ENCODE data around the gene ATP10B. TPM values are rescaled to one million over a fixed set of nuclear protein-coding genes. Genes with fewer than 3 reads are reported as not detected.

The ATP10B gene
- total RNA-seq, 1 donor = not detected

DNA sequence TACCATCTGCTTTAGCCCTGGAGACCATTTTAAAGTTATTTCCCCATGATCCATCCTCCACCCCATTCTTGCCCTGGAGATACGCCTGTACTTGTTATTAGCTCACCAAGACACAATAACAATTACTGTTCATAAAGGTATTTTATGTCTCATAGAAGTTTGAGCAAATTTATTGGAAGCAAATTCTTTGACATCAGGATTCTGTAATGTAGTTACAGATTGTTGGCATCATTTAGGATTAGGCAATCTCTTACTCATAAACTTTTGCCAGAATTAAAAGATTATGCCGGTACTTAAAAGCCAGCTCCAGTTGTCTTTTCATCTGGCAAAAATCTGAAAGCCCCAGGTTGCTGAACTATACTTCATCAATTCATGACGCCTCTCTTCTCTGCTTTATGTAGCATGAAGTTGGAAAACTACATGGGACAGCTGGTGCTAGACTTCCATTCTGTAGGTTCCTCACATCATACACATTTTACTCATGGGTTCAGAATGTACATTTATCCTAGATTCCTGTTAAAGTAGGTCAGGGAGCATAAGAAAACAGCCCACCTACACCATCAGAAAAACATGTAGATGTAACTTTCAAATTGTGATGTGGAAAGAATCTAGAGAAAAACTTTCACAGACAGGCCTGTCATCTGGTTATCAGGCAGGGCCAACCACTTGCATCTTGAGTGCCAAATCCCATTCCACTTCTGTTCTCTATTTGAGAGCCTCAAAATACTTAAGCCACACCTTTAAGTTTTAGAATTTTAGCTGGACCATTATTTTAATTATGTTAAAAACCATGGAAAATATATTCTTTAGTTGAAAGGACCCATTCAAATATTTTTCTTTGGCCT is 14.0 kb downstream of the ATP10B start:
- TF ChIP-seq, protein P1, sequence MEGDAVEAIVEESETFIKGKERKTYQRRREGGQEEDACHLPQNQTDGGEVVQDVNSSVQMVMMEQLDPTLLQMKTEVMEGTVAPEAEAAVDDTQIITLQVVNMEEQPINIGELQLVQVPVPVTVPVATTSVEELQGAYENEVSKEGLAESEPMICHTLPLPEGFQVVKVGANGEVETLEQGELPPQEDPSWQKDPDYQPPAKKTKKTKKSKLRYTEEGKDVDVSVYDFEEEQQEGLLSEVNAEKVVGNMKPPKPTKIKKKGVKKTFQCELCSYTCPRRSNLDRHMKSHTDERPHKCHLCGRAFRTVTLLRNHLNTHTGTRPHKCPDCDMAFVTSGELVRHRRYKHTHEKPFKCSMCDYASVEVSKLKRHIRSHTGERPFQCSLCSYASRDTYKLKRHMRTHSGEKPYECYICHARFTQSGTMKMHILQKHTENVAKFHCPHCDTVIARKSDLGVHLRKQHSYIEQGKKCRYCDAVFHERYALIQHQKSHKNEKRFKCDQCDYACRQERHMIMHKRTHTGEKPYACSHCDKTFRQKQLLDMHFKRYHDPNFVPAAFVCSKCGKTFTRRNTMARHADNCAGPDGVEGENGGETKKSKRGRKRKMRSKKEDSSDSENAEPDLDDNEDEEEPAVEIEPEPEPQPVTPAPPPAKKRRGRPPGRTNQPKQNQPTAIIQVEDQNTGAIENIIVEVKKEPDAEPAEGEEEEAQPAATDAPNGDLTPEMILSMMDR (IDR thresholded peaks at IDR 0.05; ENCODE audit: insufficient read depth, low read depth, low read length) = no peak
- H3K4me3 ChIP-seq (ENCODE audit: low read depth, low read length) = no peak overlapping the region
- no peak for DNase-seq (ENCODE audit: low read depth)

DNA sequence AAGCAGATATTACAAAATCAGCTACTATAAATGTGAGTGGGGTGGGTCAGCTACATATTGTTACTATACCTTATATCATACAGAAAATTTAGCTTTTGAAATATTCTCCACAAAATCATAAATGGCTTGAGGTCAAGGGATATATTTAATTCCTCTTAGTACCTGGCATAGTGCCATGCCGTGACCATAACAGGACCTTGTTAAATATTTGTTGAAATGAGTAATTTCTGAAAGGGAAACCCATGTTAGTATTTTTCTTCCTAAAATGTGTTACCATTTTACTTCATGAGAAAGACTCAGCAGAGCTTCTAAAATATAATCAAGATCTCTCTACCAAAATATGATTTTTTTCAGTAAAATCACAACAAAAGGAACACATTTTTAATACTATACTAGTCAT is 14.8 kb downstream of the ATP10B start:
- H3K4me3 ChIP-seq (ENCODE audit: low read depth, low read length) = no peak overlapping the region
- no peak for DNase-seq (ENCODE audit: low read depth)
- TF ChIP-seq, protein P1 (IDR thresholded peaks at IDR 0.05; ENCODE audit: insufficient read depth, low read depth, low read length) = no peak

DNA sequence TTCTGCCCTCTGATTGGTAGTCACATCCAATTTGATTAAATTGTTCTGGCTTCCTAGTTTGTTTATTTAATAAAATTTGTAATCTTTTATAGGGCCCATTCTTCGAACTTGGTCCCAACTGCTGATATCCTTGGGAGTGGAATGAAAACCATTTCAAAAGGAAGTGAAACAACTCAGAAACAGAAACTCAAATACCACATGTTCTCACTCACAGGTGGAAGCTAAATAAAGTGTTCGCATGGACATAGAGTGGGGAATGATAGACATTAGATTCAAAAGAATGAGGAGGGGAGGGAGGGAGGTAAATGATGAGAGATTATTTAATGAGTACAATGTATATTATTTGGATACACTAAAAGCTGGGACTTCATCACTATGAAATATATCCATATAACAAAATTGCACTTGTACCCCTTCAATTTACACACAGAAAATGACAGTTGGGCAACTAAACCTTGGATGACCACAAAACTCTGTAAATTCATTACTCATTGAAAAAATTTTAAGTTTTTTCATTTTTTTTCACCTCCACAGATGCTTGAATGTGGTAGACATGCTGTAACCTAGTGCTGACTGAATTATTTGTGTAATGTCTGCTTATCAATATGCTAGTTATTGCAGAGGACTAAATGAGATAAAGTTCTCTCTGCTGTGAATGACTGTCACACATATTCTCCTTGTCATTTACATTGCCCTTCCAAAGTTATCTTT is 16.0 kb downstream of the ATP10B start:
- no peak overlapping the region for H3K4me3 ChIP-seq (ENCODE audit: low read depth, low read length)
- TF ChIP-seq, protein P1 (IDR thresholded peaks at IDR 0.05; ENCODE audit: insufficient read depth, low read depth, low read length) = no peak
- DNase-seq (ENCODE audit: low read depth) = no peak

DNA sequence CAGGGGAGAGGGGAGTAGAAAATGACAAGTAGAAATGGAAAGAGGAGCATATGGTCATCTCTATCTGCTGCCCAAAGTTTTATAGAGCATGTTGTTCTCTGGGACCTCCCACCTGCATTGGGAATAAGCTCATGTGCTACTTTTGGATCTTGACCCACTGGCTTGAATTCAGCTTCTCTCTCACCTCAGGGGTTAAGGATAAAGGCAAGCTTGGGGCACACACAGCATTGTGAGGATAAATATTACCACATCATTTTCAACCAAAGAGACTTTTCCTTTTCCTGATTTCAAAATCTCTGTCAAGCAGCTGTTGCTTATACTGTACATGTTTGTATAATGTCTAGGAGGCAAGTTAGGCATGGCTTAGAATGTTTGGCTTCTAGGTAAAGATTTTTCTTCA is 16.6 kb downstream of the ATP10B start:
- DNase-seq (ENCODE audit: low read depth) = no peak
- TF ChIP-seq, protein P1 (IDR thresholded peaks at IDR 0.05; ENCODE audit: insufficient read depth, low read depth, low read length) = no peak
- no peak overlapping the region for H3K4me3 ChIP-seq (ENCODE audit: low read depth, low read length)

DNA sequence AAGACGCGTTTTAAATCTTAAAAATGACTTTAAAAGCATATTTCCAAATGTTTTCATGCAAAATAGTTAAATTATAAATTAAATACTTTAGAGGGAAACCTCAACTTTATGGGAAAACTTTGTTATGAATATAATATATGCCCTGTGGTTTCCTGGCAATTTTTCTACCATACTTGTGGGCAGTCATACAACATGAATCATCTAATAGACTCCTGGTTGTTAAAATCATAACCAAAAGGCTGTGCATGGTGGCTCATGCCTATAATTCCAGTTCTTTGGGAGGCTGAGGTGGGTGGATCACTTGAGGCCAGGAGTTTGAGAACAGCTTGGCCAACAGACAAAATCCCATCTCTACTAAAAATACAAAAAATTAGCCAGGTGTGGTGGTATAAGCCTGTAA is 18.2 kb downstream of the ATP10B start:
- TF ChIP-seq, protein P1 (IDR thresholded peaks at IDR 0.05; ENCODE audit: insufficient read depth, low read depth, low read length) = no peak
- H3K4me3 ChIP-seq (ENCODE audit: low read depth, low read length) = no peak overlapping the region

DNA sequence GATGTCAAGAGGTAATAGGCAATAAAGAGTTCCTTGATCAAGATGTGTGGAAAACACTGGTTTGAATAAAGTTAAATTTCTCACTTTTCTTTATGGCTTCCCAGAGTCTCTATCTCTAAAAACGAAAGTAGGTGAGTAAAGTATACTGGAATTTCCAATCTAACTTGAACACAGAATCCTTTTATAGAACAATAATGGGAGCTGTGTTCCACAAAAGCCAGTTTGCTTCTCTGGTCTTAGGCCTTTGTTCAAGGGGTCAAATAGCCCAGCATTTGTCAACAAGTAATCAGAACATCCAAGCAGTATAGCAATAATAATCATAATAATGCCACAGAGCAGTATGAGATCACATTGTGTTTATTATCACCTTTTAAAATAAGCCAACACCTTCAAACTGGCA is 20.2 kb downstream of the ATP10B start:
- DNase-seq (ENCODE audit: low read depth) = no peak

More for the DNA sequence above, 18.2 kb downstream of the ATP10B start:
- no peak for DNase-seq (ENCODE audit: low read depth)

More for the DNA sequence above, 20.2 kb downstream of the ATP10B start:
- TF ChIP-seq, protein P1 (IDR thresholded peaks at IDR 0.05; ENCODE audit: insufficient read depth, low read depth, low read length) = no peak
- no peak overlapping the region for H3K4me3 ChIP-seq (ENCODE audit: low read depth, low read length)
